H1 (cell line): ENCODE measurements around the gene GNG4. TPM values are rescaled to one million over a fixed set of nuclear protein-coding genes. Genes with fewer than 3 reads are reported as not detected.

Experiments
- CTCF ChIA-PET: fragments of 300-600 bp; sonication (Branson Sonifier 250); formaldehyde crosslinking; loops from one replicate; lab custom pipeline; 2021; ENCODE audit not compliant: partially characterized antibody; lab: Charles Lee
- POLR2A ChIA-PET: fragments of 300-600 bp; sonication (Branson Sonifier 250); formaldehyde crosslinking; loops from one replicate; lab custom pipeline; 2021; ENCODE audit warnings: inconsistent platforms; ENCODE audit not compliant: partially characterized antibody; lab: Charles Lee
- DNase-seq, 2 experiments: peaks; one replicate each; pipeline versions ENCODE4 v3.0.0 to v3.0.0-alpha.2; 2010 to 2022; ENCODE audit warnings: low spot score in 2 of 2, low read depth in 1 of 2, mixed read lengths in 1 of 2
- FAIRE-seq: peaks from 2 replicates; lab custom pipeline; 2011; peaks lifted over from hg19 to GRCh38; lab: Jason Lieb, UNC
- H2AFZ ChIP-seq: 2 replicates; pipeline ENCODE4 v1.8.1; 2012; ENCODE audit warnings: low read length, inconsistent platforms
- H2AK5ac ChIP-seq: 2 replicates; pipeline ENCODE4 v1.6.1; 2013; ENCODE audit warnings: low read depth, low read length
- H2BK120ac ChIP-seq: replicated peaks from 2 replicates; pipeline ENCODE3; 2013; ENCODE audit warnings: low read depth, low read length, inconsistent platforms
- H2BK12ac ChIP-seq: 2 replicates; pipeline ENCODE4 v1.6.1; 2013; ENCODE audit warnings: low read depth, low read length
- H2BK15ac ChIP-seq: 2 replicates; pipeline ENCODE4 v1.6.1; 2013; ENCODE audit warnings: low read length
- H2BK20ac ChIP-seq: 2 replicates; pipeline ENCODE4 v1.6.1; 2013; ENCODE audit warnings: low read length
- H2BK5ac ChIP-seq: 2 replicates; pipeline ENCODE4 v1.6.1; 2013; ENCODE audit warnings: low read depth, low read length
- H3K14ac ChIP-seq: 2 replicates; pipeline ENCODE4 v1.6.1; 2013; ENCODE audit warnings: inconsistent platforms; ENCODE audit not compliant: insufficient read length
- H3K18ac ChIP-seq: 2 replicates; pipeline ENCODE4 v1.6.1; 2013; ENCODE audit warnings: low read length; ENCODE audit errors: extremely low read depth
- H3K23ac ChIP-seq: 2 replicates; pipeline ENCODE4 v1.6.1; 2013; ENCODE audit warnings: inconsistent platforms; ENCODE audit not compliant: insufficient read length
- H3K23me2 ChIP-seq: 2 replicates; pipeline ENCODE4 v1.6.1; 2013; ENCODE audit warnings: low read depth, low read length
- H3K27ac ChIP-seq: 2 replicates; pipeline ENCODE4 v1.6.1; 2011; ENCODE audit warnings: low read depth, low read length, inconsistent platforms
- H3K27me3 ChIP-seq, 4 experiments: replicated peaks in 1 of 4; 1 replicate in 1 of 4; 2 replicates in 3 of 4; pipeline versions ENCODE4 v1.6.1 to v1.8.1; 2011 to 2013; ENCODE audit warnings: low read length in 3 of 4, mild to moderate bottlenecking in 3 of 4, inconsistent platforms in 2 of 4, mixed read lengths in 2 of 4, moderate library complexity in 1 of 4; ENCODE audit not compliant: control insufficient read depth in 3 of 4, insufficient read depth in 3 of 4; ENCODE audit errors: extremely low read depth in 1 of 4
- H3K36me3 ChIP-seq, 4 experiments: 2 replicates each; pipeline versions ENCODE4 v1.6.1 to v1.8.1; 2011 to 2013; ENCODE audit warnings: mild to moderate bottlenecking in 4 of 4, low read length in 3 of 4, moderate library complexity in 2 of 4, control low read depth in 1 of 4, inconsistent platforms in 1 of 4; ENCODE audit not compliant: insufficient read depth in 4 of 4, control insufficient read depth in 2 of 4
- H3K4ac ChIP-seq: replicated peaks from 2 replicates; pipeline ENCODE3; 2013; ENCODE audit warnings: low read length, low read depth, mixed read lengths, inconsistent platforms; ENCODE audit not compliant: insufficient read length
- H3K4me1 ChIP-seq, 4 experiments: replicated peaks in 1 of 4; 1 replicate in 1 of 4; 2 replicates in 3 of 4; pipeline versions ENCODE4 v1.6.1 to v1.8.1; 2011 to 2013; ENCODE audit warnings: low read length in 3 of 4, inconsistent platforms in 2 of 4, mixed read lengths in 1 of 4; ENCODE audit not compliant: insufficient read depth in 4 of 4, control insufficient read depth in 3 of 4
- H3K4me2 ChIP-seq, 2 experiments: 2 replicates each; pipeline versions ENCODE4 v1.6.1 to v1.8.1; 2011 to 2013; ENCODE audit warnings: low read depth in 2 of 2, low read length in 2 of 2, control low read depth in 1 of 2, inconsistent platforms in 1 of 2, mild to moderate bottlenecking in 1 of 2; ENCODE audit not compliant: insufficient read depth in 1 of 2
- H3K4me3 ChIP-seq, 4 experiments: fragments of 200-600, 300-600 bp in 1 of 4; sonication (generic), shearing (Covaris generic), sonication (Bioruptor Twin) in 1 of 4; 2 replicates each; pipeline versions ENCODE4 v1.5.1 to v1.8.1; 2011 to 2016; ENCODE audit warnings: low read length in 4 of 4, low read depth in 3 of 4, control low read depth in 2 of 4, inconsistent platforms in 2 of 4, mild to moderate bottlenecking in 2 of 4, mixed read lengths in 1 of 4, moderate library complexity in 1 of 4; ENCODE audit not compliant: insufficient read depth in 2 of 4; ENCODE audit errors: extremely low read depth in 1 of 4
- H3K56ac ChIP-seq: replicated peaks from 2 replicates; pipeline ENCODE3; 2013; ENCODE audit warnings: low read depth, mild to moderate bottlenecking, mixed read lengths, low read length, inconsistent platforms; ENCODE audit not compliant: insufficient read length
- H3K79me1 ChIP-seq: 2 replicates; pipeline ENCODE4 v1.6.1; 2013; ENCODE audit warnings: low read depth, low read length, control low read depth
- H3K79me2 ChIP-seq, 2 experiments: 2 replicates each; pipeline versions ENCODE4 v1.6.1 to v1.8.1; 2012 to 2013; ENCODE audit warnings: low read length in 2 of 2, mild to moderate bottlenecking in 2 of 2, inconsistent platforms in 1 of 2; ENCODE audit not compliant: insufficient read depth in 2 of 2, control insufficient read depth in 1 of 2
- H3K9ac ChIP-seq, 4 experiments: replicated peaks in 1 of 4; 1 replicate in 1 of 4; 2 replicates in 3 of 4; pipeline versions ENCODE4 v1.6.1 to v1.8.1; 2011 to 2013; ENCODE audit warnings: low read depth in 3 of 4, low read length in 3 of 4, control low read depth in 2 of 4, mild to moderate bottlenecking in 2 of 4, moderate library complexity in 2 of 4, inconsistent platforms in 1 of 4; ENCODE audit errors: extremely low read depth in 1 of 4
- H3K9me3 ChIP-seq, 2 experiments: 2 replicates each; pipeline versions ENCODE4 v1.6.1 to v1.8.1; 2012 to 2013; ENCODE audit warnings: mild to moderate bottlenecking in 2 of 2, moderate library complexity in 2 of 2, control low read depth in 1 of 2, inconsistent platforms in 1 of 2, low read depth in 1 of 2, low read length in 1 of 2, mixed read lengths in 1 of 2; ENCODE audit not compliant: insufficient read depth in 2 of 2
- H4K20me1 ChIP-seq, 2 experiments: replicated peaks in 1 of 2; 2 replicates each; pipeline versions ENCODE3 to v1.8.1; 2011 to 2013; ENCODE audit warnings: inconsistent platforms in 2 of 2, low read length in 2 of 2, mild to moderate bottlenecking in 1 of 2; ENCODE audit not compliant: insufficient read depth in 2 of 2, control insufficient read depth in 1 of 2
- H4K5ac ChIP-seq: 2 replicates; pipeline ENCODE4 v1.6.1; 2013; ENCODE audit warnings: low read length, low read depth, mixed read lengths, inconsistent platforms; ENCODE audit not compliant: insufficient read length
- H4K8ac ChIP-seq: 2 replicates; pipeline ENCODE4 v1.8.0; 2013; ENCODE audit warnings: mild to moderate bottlenecking, moderate library complexity, low read length, inconsistent platforms; ENCODE audit not compliant: insufficient read depth; ENCODE audit errors: extremely low read depth
- H4K91ac ChIP-seq: replicated peaks from 2 replicates; pipeline ENCODE3; 2013; ENCODE audit warnings: low read length, mixed read lengths, inconsistent platforms; ENCODE audit not compliant: insufficient read length
- ASH2L ChIP-seq: fragments of 200-600, 300-600 bp; sonication (generic); IDR thresholded peaks from one replicate; pipeline ENCODE4 v1.7.1; 2017; ENCODE audit warnings: low read length
- BACH1 ChIP-seq: IDR thresholded peaks from 2 replicates; pipeline ENCODE4 v1.6.1; 2012; ENCODE audit warnings: low read length, improper control_type of control experiment
- GABPA ChIP-seq: IDR thresholded peaks from 2 replicates; pipeline ENCODE4 v1.6.1; 2011; ENCODE audit warnings: mild to moderate bottlenecking, low read length, moderate library complexity, borderline replicate concordance; ENCODE audit not compliant: insufficient read depth
- HDAC6 ChIP-seq: IDR thresholded peaks from one replicate; pipeline ENCODE4 v1.7.1; 2012; ENCODE audit warnings: low read depth, mild to moderate bottlenecking, inconsistent platforms, low read length, moderate library complexity
- KDM1A ChIP-seq: fragments of 200-600, 300-600 bp; sonication (generic); IDR thresholded peaks from 2 replicates; pipeline ENCODE4 v1.7.1; 2016; ENCODE audit warnings: mild to moderate bottlenecking, low read length, borderline replicate concordance
- RNF2 ChIP-seq: fragments of 200-900, 300-1000 bp; sonication (generic); IDR thresholded peaks from 2 replicates; pipeline ENCODE4 v1.7.1; 2016; ENCODE audit warnings: borderline replicate concordance, low read depth, mild to moderate bottlenecking, antibody characterized with exemption, low read length; ENCODE audit not compliant: poor library complexity, severe bottlenecking; ENCODE audit errors: missing control alignments
- RXRA ChIP-seq: IDR thresholded peaks from 2 replicates; pipeline ENCODE4 v1.6.1; 2011; ENCODE audit warnings: low read depth, mild to moderate bottlenecking, low read length, moderate library complexity; ENCODE audit not compliant: insufficient read depth
- YY1 ChIP-seq: IDR thresholded peaks from 2 replicates; pipeline ENCODE4 v1.6.1; 2011; ENCODE audit warnings: low read depth, mild to moderate bottlenecking, low read length
- WGBS, 2 experiments: shearing (Covaris generic) in 1 of 2; methylation state at CpG; one replicate each; pipeline versions ENCODE4 v1.1.6 to v1.1.7; 2013 to 2015; ENCODE audit warnings: low lambda C conversion rate in 2 of 2, mixed read lengths in 2 of 2, inconsistent platforms in 1 of 2, low coverage in 1 of 2, missing lambda C conversion rate in 1 of 2; ENCODE audit not compliant: insufficient replicate concordance in 2 of 2, insufficient coverage in 1 of 2, insufficient read length in 1 of 2; ENCODE audit errors: extremely low coverage in 1 of 2, missing lambda C conversion rate in 1 of 2; 5-methylcytosine and 5-hydroxymethylcytosine counted together
- polyA plus RNA-seq, 7 experiments: library from polyadenylated mRNA; depleted of rRNA in 3 of 7; stranded (reverse) in 5 of 7; unstranded in 2 of 7; fragments of >200 nt in 5 of 7; fragments of 200-250 nt in 2 of 7; gene quantifications; 1 replicate in 5 of 7; 2 replicates in 1 of 7; 4 replicates in 1 of 7; pipeline versions ENCODE4 v1.2.1 to v1.2.3, GENCODE V29; 2011 to 2013; ENCODE audit warnings: missing spikeins in 2 of 7, mixed read lengths in 2 of 7
- total RNA-seq: library from RNA; stranded (reverse); fragmentation: NEBNext Ultra II Directional; extraction: Animal tissue kit (Norgen Biotek cat#: 25700); gene quantifications from 2 replicates; pipeline ENCODE4 v1.2.1, GENCODE V29; 2021
- TF ChIP-seq, protein P1 (sequence below): IDR thresholded peaks from 2 replicates; pipeline ENCODE4 v1.6.1; 2012; ENCODE audit warnings: inconsistent platforms
- TF ChIP-seq, protein P2 (sequence below): IDR thresholded peaks from 2 replicates; pipeline ENCODE4 v1.6.1; 2012; ENCODE audit warnings: low read length, inconsistent platforms
- TF ChIP-seq, protein P3 (sequence below): IDR thresholded peaks from 2 replicates; pipeline ENCODE4 v1.6.1; 2012; ENCODE audit warnings: inconsistent platforms

Gene GNG4
- total and polyA plus RNA-seq, 2 of the 8 experiments (the other 6 are each of a cell fraction or from before 2014, with no cell fraction given) = 95.5 to 96.8 TPM

DNA sequence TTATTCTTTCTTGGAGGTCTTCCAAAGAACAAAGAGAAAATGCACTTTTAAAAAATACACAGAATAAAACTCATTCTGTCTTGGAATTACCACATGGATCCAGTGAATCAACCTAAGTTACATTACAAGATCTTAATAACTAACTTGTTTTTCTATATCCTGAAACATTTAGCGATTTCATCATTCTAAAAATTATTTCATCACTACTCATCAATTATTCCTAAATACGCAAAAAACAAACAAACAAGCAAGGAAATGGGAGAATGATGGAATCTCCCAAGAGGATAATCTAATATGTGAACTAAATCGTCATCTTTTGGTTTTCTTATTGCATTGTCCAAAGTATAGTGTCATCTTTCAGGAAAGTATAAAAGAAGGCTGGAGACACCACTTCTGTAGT is 38.5 kb upstream of the GNG4 start:
- no peak overlapping the region for H3K4me3 ChIP-seq
- TF ChIP-seq RXRA = no peak
- no peak for TF ChIP-seq ASH2L
- no peak for TF ChIP-seq HDAC6
- TF ChIP-seq KDM1A = no peak
- TF ChIP-seq BACH1 = no peak
- no peak for TF ChIP-seq GABPA
- TF ChIP-seq, protein P1, sequence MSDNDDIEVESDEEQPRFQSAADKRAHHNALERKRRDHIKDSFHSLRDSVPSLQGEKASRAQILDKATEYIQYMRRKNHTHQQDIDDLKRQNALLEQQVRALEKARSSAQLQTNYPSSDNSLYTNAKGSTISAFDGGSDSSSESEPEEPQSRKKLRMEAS = no peak
- TF ChIP-seq, protein P2, sequence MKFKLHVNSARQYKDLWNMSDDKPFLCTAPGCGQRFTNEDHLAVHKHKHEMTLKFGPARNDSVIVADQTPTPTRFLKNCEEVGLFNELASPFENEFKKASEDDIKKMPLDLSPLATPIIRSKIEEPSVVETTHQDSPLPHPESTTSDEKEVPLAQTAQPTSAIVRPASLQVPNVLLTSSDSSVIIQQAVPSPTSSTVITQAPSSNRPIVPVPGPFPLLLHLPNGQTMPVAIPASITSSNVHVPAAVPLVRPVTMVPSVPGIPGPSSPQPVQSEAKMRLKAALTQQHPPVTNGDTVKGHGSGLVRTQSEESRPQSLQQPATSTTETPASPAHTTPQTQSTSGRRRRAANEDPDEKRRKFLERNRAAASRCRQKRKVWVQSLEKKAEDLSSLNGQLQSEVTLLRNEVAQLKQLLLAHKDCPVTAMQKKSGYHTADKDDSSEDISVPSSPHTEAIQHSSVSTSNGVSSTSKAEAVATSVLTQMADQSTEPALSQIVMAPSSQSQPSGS = no peak
- TF ChIP-seq, protein P3, sequence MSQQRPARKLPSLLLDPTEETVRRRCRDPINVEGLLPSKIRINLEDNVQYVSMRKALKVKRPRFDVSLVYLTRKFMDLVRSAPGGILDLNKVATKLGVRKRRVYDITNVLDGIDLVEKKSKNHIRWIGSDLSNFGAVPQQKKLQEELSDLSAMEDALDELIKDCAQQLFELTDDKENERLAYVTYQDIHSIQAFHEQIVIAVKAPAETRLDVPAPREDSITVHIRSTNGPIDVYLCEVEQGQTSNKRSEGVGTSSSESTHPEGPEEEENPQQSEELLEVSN = no peak
- TF ChIP-seq RNF2 = no peak
- TF ChIP-seq YY1 = no peak

More for the DNA sequence above, 38.5 kb upstream of the GNG4 start:
- no peak for FAIRE-seq
- ChIA-PET POLR2A (no interaction called here), CTCF (interaction anchor here (1.3 to 3.1 kb wide), 2 partner anchors 44 to 89 kb away, joined by 3 to 11 read pairs; no protein-coding TSS in a partner anchor)
- H2BK12ac ChIP-seq = no peak overlapping the region
- H2BK20ac ChIP-seq = no peak overlapping the region
- no peak overlapping the region for H2BK15ac ChIP-seq
- no peak overlapping the region for H3K4me2 ChIP-seq
- no peak overlapping the region for H4K91ac ChIP-seq
- H3K4ac ChIP-seq = no peak overlapping the region
- H3K9ac ChIP-seq = no peak overlapping the region
- H3K18ac ChIP-seq = no peak overlapping the region
- no peaks in the 10 kb centered on the region; the same call in 1 of the 2 replicates for H3K23me2 ChIP-seq
- no peaks in the 10 kb centered on the region for H3K9me3 ChIP-seq
- H3K36me3 ChIP-seq = no peaks in the 10 kb centered on the region
- no peak overlapping the region for H3K14ac ChIP-seq
- no peak overlapping the region for H3K56ac ChIP-seq
- no peak overlapping the region for H3K23ac ChIP-seq
- 94 to 96% methylated on average over 2 to 3 of the region's 3 CpGs for WGBS, 2 experiments
- no peaks in the 10 kb centered on the region for H3K79me1 ChIP-seq
- no peak overlapping the region for H4K5ac ChIP-seq
- H3K27ac ChIP-seq = no peak overlapping the region
- H3K4me1 ChIP-seq = no peaks in the 10 kb centered on the region; a peak in 1 of 7 replicates
- no peak overlapping the region for H2BK5ac ChIP-seq
- H4K8ac ChIP-seq = no peak overlapping the region
- H3K79me2 ChIP-seq = no peaks in the 10 kb centered on the region
- no peak overlapping the region for H2AK5ac ChIP-seq
- H2AFZ ChIP-seq = no peak overlapping the region
- peaks cover 0 to 2% of the 10 kb centered on the region in 2 experiments for H4K20me1 ChIP-seq
- no peak overlapping the region for H2BK120ac ChIP-seq
- no peak for DNase-seq
- H3K27me3 ChIP-seq = no peaks in the 10 kb centered on the region
